Neural cell (in vitro differentiated cells): ENCODE data around the gene PTGER4. TPM values are rescaled to one million over a fixed set of nuclear protein-coding genes. Genes with fewer than 3 reads are reported as not detected.
"Not testable (repeated sequence)": the region's sequence is repeated elsewhere in the genome, so short reads cannot be mapped to it uniquely, and the experiment has no call there.

Source experiments
- H2AFZ ChIP-seq: fragments of 200-600, 300-800 bp; sonication (generic), shearing (Covaris generic); 2 replicates; pipeline ENCODE4 v1.6.0; 2014; ENCODE audit warnings: low read depth, mild to moderate bottlenecking, antibody characterized with exemption, low read length, moderate library complexity
- H3F3A ChIP-seq: fragments of 200-600 bp; shearing (Covaris generic); 2 replicates; pipeline ENCODE4 v1.6.1; 2016; ENCODE audit warnings: mild to moderate bottlenecking, moderate library complexity, mixed read lengths, antibody characterized with exemption, low read length; ENCODE audit not compliant: insufficient read depth, poor library complexity, severe bottlenecking
- H3K27ac ChIP-seq: fragments of 200-600, 300-800 bp; sonication (generic), shearing (Covaris generic); 2 replicates; pipeline ENCODE4 v1.5.1; 2014; ENCODE audit warnings: mild to moderate bottlenecking, low read length, moderate library complexity
- H3K27me3 ChIP-seq: fragments of 300-800, 200-600 bp; sonication (generic), shearing (Covaris generic); 2 replicates; pipeline ENCODE4 v1.6.0; 2014; ENCODE audit warnings: mild to moderate bottlenecking, low read depth, low read length, moderate library complexity; ENCODE audit not compliant: insufficient read depth
- H3K36me3 ChIP-seq: fragments of 300-800, 200-600 bp; sonication (generic), shearing (Covaris generic); 2 replicates; pipeline ENCODE4 v1.5.1; 2014; ENCODE audit warnings: mild to moderate bottlenecking, antibody characterized with exemption, low read length, moderate library complexity; ENCODE audit not compliant: insufficient read depth
- H3K4me2 ChIP-seq: fragments of 300-800, 200-600 bp; sonication (generic), shearing (Covaris generic); 2 replicates; pipeline ENCODE4 v1.6.0; 2014; ENCODE audit warnings: mild to moderate bottlenecking, low read length
- H3K4me3 ChIP-seq: fragments of 300-800, 200-600 bp; sonication (generic), shearing (Covaris generic); 2 replicates; pipeline ENCODE4 v1.5.1; 2014; ENCODE audit warnings: mild to moderate bottlenecking, low read length, moderate library complexity
- H3K79me2 ChIP-seq: fragments of 200-600 bp; shearing (Covaris generic); replicated peaks from 2 replicates; pipeline ENCODE4 v1.6.0; 2014; ENCODE audit warnings: mild to moderate bottlenecking, low read length, moderate library complexity; ENCODE audit not compliant: insufficient read depth
- H3K9ac ChIP-seq: fragments of 300-800, 200-600 bp; sonication (generic), shearing (Covaris generic); 2 replicates; pipeline ENCODE4 v1.6.1; 2016; ENCODE audit warnings: mild to moderate bottlenecking, low read length, mixed read lengths
- H3K9me2 ChIP-seq: fragments of 200-600 bp; shearing (Covaris generic); 2 replicates; pipeline ENCODE4 v1.6.1; 2016; ENCODE audit warnings: mild to moderate bottlenecking, low read length, mixed read lengths; ENCODE audit not compliant: insufficient read depth
- H3K9me3 ChIP-seq: fragments of 200-600, 300-800 bp; sonication (generic), shearing (Covaris generic); 2 replicates; pipeline ENCODE4 v1.6.1; 2016; ENCODE audit warnings: mild to moderate bottlenecking, mixed run types, low read length, moderate library complexity, mixed read lengths
- H4K20me1 ChIP-seq: fragments of 200-600 bp; shearing (Covaris generic); 2 replicates; pipeline ENCODE4 v1.6.1; 2016; ENCODE audit warnings: mild to moderate bottlenecking, mixed run types; ENCODE audit not compliant: insufficient read depth
- CTCF ChIP-seq: fragments of 450-650 bp; IDR thresholded peaks from 2 replicates; pipeline ENCODE4 v1.5.1; 2014; ENCODE audit warnings: antibody characterized with exemption, mild to moderate bottlenecking, moderate library complexity; ENCODE audit not compliant: poor library complexity, severe bottlenecking
- EP300 ChIP-seq: fragments of 450-650 bp; conservative IDR thresholded peaks from 2 replicates; pipeline ENCODE4 v1.6.1; 2014; ENCODE audit warnings: antibody characterized with exemption, mild to moderate bottlenecking, moderate library complexity; ENCODE audit not compliant: poor library complexity, severe bottlenecking
- EZH2 ChIP-seq: fragments of 200-600, 300-800 bp; shearing (Covaris generic), sonication (generic); IDR thresholded peaks from 2 replicates; pipeline ENCODE4 v1.6.1; 2014; ENCODE audit warnings: antibody characterized with exemption, low read length, borderline replicate concordance, mild to moderate bottlenecking; ENCODE audit not compliant: insufficient read depth, poor library complexity, severe bottlenecking
- MXI1 ChIP-seq: fragments of 450-650 bp; conservative IDR thresholded peaks from 2 replicates; pipeline ENCODE4 v1.6.1; 2014; ENCODE audit warnings: antibody characterized with exemption, mild to moderate bottlenecking; ENCODE audit not compliant: poor library complexity, severe bottlenecking
- POLR2AphosphoS5 ChIP-seq: IDR thresholded peaks from 2 replicates; pipeline ENCODE4 v1.6.1; 2012
- RAD21 ChIP-seq: fragments of 450-650 bp; conservative IDR thresholded peaks from 2 replicates; pipeline ENCODE4 v1.6.1; 2014; ENCODE audit warnings: antibody characterized with exemption, mild to moderate bottlenecking, moderate library complexity
- REST ChIP-seq: IDR thresholded peaks from 2 replicates; pipeline ENCODE4 v1.6.1; 2012; ENCODE audit warnings: borderline replicate concordance
- SMC3 ChIP-seq: fragments of 450-650 bp; conservative IDR thresholded peaks from 2 replicates; pipeline ENCODE4 v1.6.1; 2014; ENCODE audit warnings: antibody characterized with exemption, mild to moderate bottlenecking, moderate library complexity; ENCODE audit not compliant: poor library complexity
- TAF1 ChIP-seq: IDR thresholded peaks from 2 replicates; pipeline ENCODE4 v1.6.1; 2012; ENCODE audit warnings: low read depth
- polyA plus RNA-seq: library from polyadenylated mRNA; depleted of rRNA; stranded (reverse); fragments of >200 nt; gene quantifications from 2 replicates; pipeline ENCODE4 v1.2.3, GENCODE V29; 2014

PTGER4 gene
- polyA plus RNA-seq, 1 donor from 2014 or later = 6.2 TPM

- Histone ChIP-seq H3K27me3 (no peaks in the 10 kb centered on the region), H3K27ac (no peak overlapping the region), H3K79me2 (no peaks in the 10 kb centered on the region), H3K9ac (no peak overlapping the region), H3K9me2 (no peaks in the 10 kb centered on the region), H4K20me1 (no peaks in the 10 kb centered on the region), H3K36me3 (peaks cover 12% of the 10 kb centered on the region), H3K4me2 (no peak overlapping the region), H3K4me3 (no peak overlapping the region), H3K9me3 (peaks cover 9% of the 10 kb centered on the region), H2AFZ (no peak overlapping the region), H3F3A (no peaks in the 10 kb centered on the region)
- TF ChIP-seq CTCF = no peak
- no peak for TF ChIP-seq POLR2AphosphoS5
- TF ChIP-seq EP300 = no peak
- no peak for TF ChIP-seq EZH2
- TF ChIP-seq MXI1 = no peak
- TF ChIP-seq REST = no peak
- no peak for TF ChIP-seq RAD21
- TF ChIP-seq SMC3 = no peak
- TF ChIP-seq TAF1 = no peak
Measured at GRCh38 chr5:40720069-40720468, 40.4 kb downstream of the PTGER4 start.

GRCh38 chr5:40722497-40722911 lies 42.8 kb downstream of the PTGER4 start:
- not testable (repeated sequence) for H3F3A ChIP-seq, H2AFZ ChIP-seq, H3K4me3 ChIP-seq, H3K27ac ChIP-seq, H3K9ac ChIP-seq, H3K9me2 ChIP-seq, H4K20me1 ChIP-seq, H3K4me2 ChIP-seq, H3K9me3 ChIP-seq, H3K79me2 ChIP-seq, H3K27me3 ChIP-seq
- peaks cover 12% of the 10 kb centered on the region for H3K36me3 ChIP-seq

- Histone ChIP-seq H3K4me2 (no peak overlapping the region), H2AFZ (no peak overlapping the region), H3K9ac (no peak overlapping the region), H3K27me3 (no peaks in the 10 kb centered on the region), H3K36me3 (peaks cover 1% of the 10 kb centered on the region), H3F3A (no peaks in the 10 kb centered on the region), H3K79me2 (peaks cover 3% of the 10 kb centered on the region), H4K20me1 (no peaks in the 10 kb centered on the region), H3K9me3 (no peaks in the 10 kb centered on the region), H3K9me2 (no peaks in the 10 kb centered on the region), H3K27ac (no peak overlapping the region), H3K4me3 (no peak overlapping the region)
- no peak for TF ChIP-seq SMC3
Measured at GRCh38 chr5:40733434-40733833, 53.7 kb downstream of the PTGER4 start.
